Mucosa of descending colon (tissue), 3 donors: Measurements from ENCODE around the gene ATRX. TPM values are rescaled to one million over a fixed set of nuclear protein-coding genes. Genes with fewer than 3 reads are reported as not detected.

ENCODE experiments used
- ATAC-seq: fragments of 200-7000 bp; cut with Tn5 transposase; one replicate; pipeline ENCODE4 v1.9.1; 2020; ENCODE audit warnings: mild to moderate bottlenecking, moderate library complexity
- DNase-seq, 3 donors: peaks; one replicate each; pipeline ENCODE4 v3.0.0-alpha.2; 2020
- H3K36me3 ChIP-seq: fragments of 200-600 bp; one replicate; pipeline ENCODE4 v1.8.0; 2021; ENCODE audit warnings: low read depth, mild to moderate bottlenecking
- H3K4me1 ChIP-seq: fragments of 200-600 bp; one replicate; pipeline ENCODE4 v1.8.0; 2021; ENCODE audit warnings: low read depth, mild to moderate bottlenecking
- H3K4me3 ChIP-seq: fragments of 200-600 bp; one replicate; pipeline ENCODE4 v1.8.0; 2021; ENCODE audit warnings: mild to moderate bottlenecking
- H3K9me3 ChIP-seq: fragments of 200-600 bp; one replicate; pipeline ENCODE4 v1.8.0; 2021; ENCODE audit warnings: mild to moderate bottlenecking
- CTCF ChIP-seq: fragments of 200-600 bp; IDR thresholded peaks from one replicate; pipeline ENCODE4 v1.8.0; 2022; ENCODE audit warnings: antibody characterized with exemption, mild to moderate bottlenecking
- intact Hi-C, 2 donors: fragments of 100-400 bp; cut with DNase I in 1 of 2; cut with micrococcal nuclease in 1 of 2; formaldehyde crosslinking; loops; one replicate each; pipeline versions ENCODE4 v1.11.0 to v1.11.1; 2022; cut with DNase I, micrococcal nuclease
- total RNA-seq, 3 donors: library from RNA; stranded (reverse); fragmentation: NEBNext Ultra II Directional in 2 of 3; extraction: Animal tissue kit (Norgen Biotek cat#: 25700) in 2 of 3; gene quantifications; one replicate each; pipeline versions ENCODE4 v1.2.1 to v1.2.4, GENCODE V29; 2021 to 2023
- donor health status: DM: no; HTN: no; CAD: no; lungs with moderate emphysema.
- donor health status: DM: no; HTN: no; CAD: no.
- donor health status: DM: no; HTN: yes; CAD: no.

The ATRX gene
- total RNA-seq, 3 donors from 2014 or later = 47.9 to 108 (median 64.1) TPM

- no peak for TF ChIP-seq CTCF
- no peaks in the 10 kb centered on the region for H3K4me1 ChIP-seq
- no peak for DNase-seq
- ATAC-seq = no peak
- no peaks in the 10 kb centered on the region for H3K36me3 ChIP-seq
- H3K9me3 ChIP-seq = no peaks in the 10 kb centered on the region
- intact Hi-C loops = no loop called here
- no peak overlapping the region for H3K4me3 ChIP-seq
These were observed 62.3 kb downstream of the ATRX start for GRCh38 chrX:77723681-77724080.

GRCh38 chrX:77719388-77719787 lies 66.6 kb downstream of the ATRX start:
- Histone ChIP-seq H3K4me3 (no peak overlapping the region), H3K36me3 (no peaks in the 10 kb centered on the region), H3K4me1 (no peaks in the 10 kb centered on the region), H3K9me3 (no peaks in the 10 kb centered on the region)
- TF ChIP-seq CTCF = no peak
- intact Hi-C loops = no loop called here
- no peak for DNase-seq
- no peak for ATAC-seq

- no peak for TF ChIP-seq CTCF
- H3K4me3 ChIP-seq = no peak overlapping the region
- no peaks in the 10 kb centered on the region for H3K4me1 ChIP-seq
- intact Hi-C loops = no loop called here
- no peaks in the 10 kb centered on the region for H3K9me3 ChIP-seq
- ATAC-seq = no peak
- H3K36me3 ChIP-seq = no peaks in the 10 kb centered on the region
- DNase-seq = no peak
These were observed 81.1 kb downstream of the ATRX start for GRCh38 chrX:77704881-77705280.

GRCh38 chrX:77698242-77698641 lies 87.8 kb downstream of the ATRX start:
- TF ChIP-seq CTCF = no peak
- DNase-seq (no peak), ATAC-seq (no peak)
- H3K4me3 ChIP-seq = no peak overlapping the region
- intact Hi-C loops = no loop called here
- no peaks in the 10 kb centered on the region for H3K4me1 ChIP-seq
- no peaks in the 10 kb centered on the region for H3K36me3 ChIP-seq
- no peaks in the 10 kb centered on the region for H3K9me3 ChIP-seq

DNA sequence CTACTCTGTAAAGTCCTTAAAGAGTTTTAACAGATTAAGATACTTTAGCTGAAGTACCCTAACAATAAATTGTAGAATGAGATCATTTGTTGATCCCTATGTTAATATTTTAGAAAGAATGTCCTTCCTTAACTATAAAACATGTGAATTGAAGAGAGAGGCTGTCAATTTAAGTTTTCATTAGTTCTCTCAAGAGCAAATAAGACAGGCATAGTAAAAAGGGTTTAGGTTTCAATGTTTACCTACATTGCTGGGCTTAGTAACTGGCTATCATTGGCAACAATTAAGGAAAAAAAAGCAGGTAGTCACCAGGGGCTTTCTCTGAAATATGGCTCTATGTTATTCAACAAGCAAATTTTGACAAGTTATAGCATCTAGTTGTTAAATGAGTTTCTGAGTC lies 91.5 kb downstream of the ATRX start:
- intact Hi-C loops = no loop called here
- no peak for TF ChIP-seq CTCF
- no peak for ATAC-seq

GRCh38 chrX:77693594-77693993 lies 92.4 kb downstream of the ATRX start:
- H3K9me3 ChIP-seq = no peaks in the 10 kb centered on the region
- intact Hi-C loops = no loop called here
- no peak overlapping the region for H3K4me3 ChIP-seq
- DNase-seq (no peak), ATAC-seq (no peak)
- no peaks in the 10 kb centered on the region for H3K4me1 ChIP-seq
- no peak for TF ChIP-seq CTCF
- no peaks in the 10 kb centered on the region for H3K36me3 ChIP-seq

More for the DNA sequence above, 91.5 kb downstream of the ATRX start:
- Histone ChIP-seq H3K9me3 (no peaks in the 10 kb centered on the region), H3K4me3 (no peak overlapping the region), H3K36me3 (no peaks in the 10 kb centered on the region), H3K4me1 (no peaks in the 10 kb centered on the region)
- no peak for DNase-seq
